ENCODE data around the gene KRT80.

The KRT80 gene

GRCh38 chr12:52228931-52229330, 37.1 kb upstream of the KRT80 start:
- DNase-seq (ENCODE audit: low read depth in 2 of 2): no peak

DNA sequence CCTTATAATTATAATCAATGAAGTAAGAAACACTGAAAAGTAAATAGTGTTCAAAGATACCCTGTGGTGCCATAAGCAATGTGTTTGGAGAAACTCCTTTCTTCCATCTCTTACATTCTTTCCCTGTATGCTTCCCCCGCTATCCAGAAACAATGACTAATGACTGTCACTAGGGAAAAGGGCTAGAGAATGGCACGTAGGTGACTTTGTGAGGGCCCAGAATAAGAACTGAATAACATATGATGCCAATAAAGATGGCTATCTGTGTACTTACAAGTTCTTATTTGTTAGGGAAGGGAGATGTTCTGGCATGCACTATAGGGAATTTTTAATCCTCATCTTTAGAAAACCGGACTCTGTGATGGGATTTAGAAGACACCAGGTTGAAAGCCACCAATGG, 36.6 kb upstream of the KRT80 start:
- DNase-seq (ENCODE audit: low read depth in 2 of 2): no peak

DNA sequence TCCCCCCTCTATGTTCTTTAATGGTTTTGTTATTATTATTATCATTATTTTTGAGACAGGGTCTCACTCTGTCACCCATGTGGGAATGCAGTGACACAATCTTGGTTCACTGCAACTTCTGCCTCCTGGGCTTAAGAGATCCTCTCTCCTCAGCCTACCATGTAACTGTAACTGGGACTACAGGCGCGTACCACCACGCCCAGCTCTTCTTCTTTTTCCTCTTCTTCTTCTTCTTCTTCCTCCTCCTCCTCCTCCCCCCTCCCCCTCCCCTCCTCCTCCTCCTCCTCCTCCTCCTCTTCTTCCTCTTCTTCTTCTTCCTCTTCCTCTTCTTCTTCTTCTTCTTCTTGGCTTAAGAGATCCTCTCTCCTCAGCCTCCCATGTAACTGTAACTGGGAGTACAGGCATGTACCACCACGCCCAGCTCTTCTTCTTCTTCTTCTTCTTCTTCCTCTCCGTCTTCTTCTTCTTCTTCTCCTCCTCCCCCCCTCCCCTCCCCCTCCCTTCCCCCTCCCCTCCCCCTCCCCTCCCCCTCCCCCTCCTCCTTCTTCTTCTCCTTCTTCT, 35.9 kb upstream of the KRT80 start:
- DNase-seq (ENCODE audit: low read depth in 2 of 2): no peak

DNA sequence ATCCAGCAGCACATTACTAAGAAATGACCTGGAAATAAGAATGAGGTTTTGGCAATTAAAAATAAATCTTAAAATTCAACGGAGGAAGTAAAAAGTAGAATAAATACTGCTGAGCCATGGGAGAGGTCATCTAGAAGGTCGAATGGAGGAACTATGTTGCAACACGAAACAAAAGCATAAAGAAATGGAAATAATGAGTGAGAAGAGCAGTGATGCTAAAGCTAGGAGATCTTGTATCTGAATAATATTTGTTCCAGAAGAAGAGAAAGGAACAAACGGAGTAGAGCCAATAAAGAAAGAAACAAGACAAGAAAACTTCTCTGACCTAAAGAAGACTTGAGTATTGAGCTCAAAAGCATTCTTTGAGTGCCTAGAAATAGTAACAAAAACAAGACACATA, 34.6 kb upstream of the KRT80 start:
- DNase-seq (ENCODE audit: low read depth in 2 of 2): no peak

GRCh38 chr12:52225752-52226151, 33.9 kb upstream of the KRT80 start:
- no peak for DNase-seq (ENCODE audit: low read depth in 2 of 2)

DNA sequence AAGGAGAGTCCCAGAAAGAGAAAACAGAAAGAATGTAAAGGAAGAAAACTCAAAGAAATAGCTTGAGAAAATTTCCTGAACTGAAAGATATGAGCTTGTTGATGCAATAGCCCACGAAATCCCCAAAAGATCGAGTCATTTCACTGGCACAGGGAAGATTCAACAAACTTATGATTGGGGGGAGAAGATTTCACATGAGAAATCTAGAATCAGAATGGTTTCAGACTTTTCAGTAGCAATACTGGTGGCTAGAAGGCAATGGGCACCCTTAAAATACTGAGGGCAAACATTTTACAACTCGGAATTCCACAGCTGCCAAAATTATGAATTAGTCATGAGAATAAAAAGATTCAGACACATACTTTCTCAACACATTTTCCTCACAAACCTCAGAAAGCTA, 32.3 kb upstream of the KRT80 start:
- no peak for DNase-seq (ENCODE audit: low read depth in 2 of 2)

- no peak for DNase-seq (ENCODE audit: low read depth in 2 of 2)
These were observed 31.7 kb upstream of the KRT80 start for GRCh38 chr12:52223406-52224039.

- DNase-seq (ENCODE audit: low read depth in 2 of 2): no peak
These were observed 30.9 kb upstream of the KRT80 start for GRCh38 chr12:52222692-52223091.

GRCh38 chr12:52221912-52222457, 30.2 kb upstream of the KRT80 start:
- DNase-seq (ENCODE audit: low read depth in 2 of 2): peak in 1 of 2 donors; percentile 43

DNA sequence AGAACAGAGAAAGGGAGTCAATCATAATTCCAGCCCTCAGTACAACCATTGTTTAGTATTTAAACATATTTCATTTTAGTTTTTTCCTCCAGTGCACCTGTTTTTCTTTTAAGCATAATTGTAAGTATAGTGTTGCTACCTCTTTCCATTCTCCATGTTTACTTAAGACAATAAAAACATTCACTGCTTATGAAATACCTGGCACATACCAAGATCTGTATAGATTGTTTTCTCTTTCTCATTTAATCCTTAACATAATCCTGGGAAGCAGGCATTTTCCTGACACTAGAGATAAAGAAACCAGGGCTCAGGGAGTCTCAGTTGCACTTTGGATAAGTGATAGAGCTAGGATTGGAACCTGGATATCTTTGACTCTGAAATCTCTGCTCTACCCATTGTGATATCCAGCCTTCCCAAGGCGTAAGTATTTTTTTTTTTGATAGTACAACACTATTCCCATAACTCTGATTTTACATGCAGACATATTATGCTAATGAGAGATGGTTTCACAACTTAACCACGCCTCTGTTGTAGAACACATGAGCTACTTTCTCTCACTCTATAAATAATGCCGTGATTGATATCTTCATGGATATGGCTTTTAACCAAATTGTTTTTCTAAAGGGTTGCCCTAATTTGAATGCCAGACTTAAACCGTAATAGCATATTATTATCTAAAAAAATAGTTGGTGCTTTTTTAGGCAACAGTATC, 29.4 kb upstream of the KRT80 start:
- no peak for DNase-seq (ENCODE audit: low read depth in 2 of 2)

DNA sequence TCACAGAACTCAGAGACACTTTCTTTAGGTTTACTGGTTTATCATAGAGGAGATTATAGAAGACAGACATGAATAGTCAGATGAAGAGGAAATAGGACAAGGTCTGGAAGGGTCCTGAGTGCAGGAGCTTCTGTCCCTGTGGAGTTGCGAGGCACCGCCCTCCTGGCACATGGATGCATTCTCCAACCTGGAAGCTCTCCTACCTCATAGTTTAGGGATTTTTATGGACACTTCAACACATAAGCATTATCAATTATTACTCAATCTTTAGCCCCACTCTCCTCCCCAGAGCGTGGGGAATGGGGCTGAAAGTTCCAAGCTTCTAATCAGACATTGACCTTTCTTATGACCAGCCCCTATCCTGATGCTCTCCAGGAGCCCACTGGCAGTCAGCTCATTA, 28.7 kb upstream of the KRT80 start:
- no peak for DNase-seq (ENCODE audit: low read depth in 2 of 2)

- DNase-seq (ENCODE audit: low read depth in 2 of 2): no peak
These were observed 26.2 kb upstream of the KRT80 start for GRCh38 chr12:52218001-52218400.

- no peak for DNase-seq (ENCODE audit: low read depth in 2 of 2)
These were observed 25.4 kb upstream of the KRT80 start for GRCh38 chr12:52217223-52217622.

GRCh38 chr12:52216807-52217206, 25.0 kb upstream of the KRT80 start:
- DNase-seq (ENCODE audit: low read depth in 2 of 2): no peak

DNA sequence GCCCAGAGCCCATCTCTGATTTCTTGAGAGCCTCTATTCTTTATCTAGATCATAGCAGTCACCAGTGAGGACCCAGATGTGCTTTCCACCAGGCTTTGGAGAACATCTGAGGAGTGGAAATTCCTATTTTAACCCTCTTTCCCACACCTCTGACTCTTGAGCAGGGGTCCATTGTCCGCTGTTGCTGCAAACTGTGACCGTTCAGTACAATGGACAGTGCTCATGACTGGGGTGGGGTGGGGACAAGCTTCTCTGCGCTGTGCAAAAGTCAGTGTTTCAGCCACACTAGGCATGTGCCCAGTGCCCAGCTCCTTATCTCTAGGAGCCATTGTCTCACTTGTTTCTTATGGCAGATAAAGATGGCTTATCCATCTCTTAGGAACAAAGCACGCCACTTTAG, 24.3 kb upstream of the KRT80 start:
- DNase-seq (ENCODE audit: low read depth in 2 of 2): no peak

DNA sequence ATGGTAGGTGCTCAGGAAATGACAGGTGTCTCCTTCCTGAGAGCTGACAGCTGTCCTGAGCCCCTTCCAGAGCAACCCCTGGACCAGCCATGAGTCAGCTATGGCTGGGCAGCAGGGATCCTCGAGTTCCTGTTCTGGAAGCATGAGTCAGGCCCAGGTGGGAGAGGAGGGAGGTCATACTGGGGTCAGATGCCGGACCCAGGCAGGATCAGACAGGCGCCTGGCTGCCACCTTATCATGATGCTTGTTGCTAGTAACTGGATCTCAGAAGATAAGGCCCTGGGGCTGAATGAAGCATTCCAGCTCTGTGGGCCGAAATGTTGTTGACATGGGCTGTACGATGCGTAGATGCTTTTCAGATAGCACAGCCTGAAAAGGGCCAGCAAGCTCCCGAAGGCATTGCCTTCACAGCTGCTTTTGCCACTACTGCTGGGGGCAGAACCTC, 23.8 kb upstream of the KRT80 start:
- no peak for DNase-seq (ENCODE audit: low read depth in 2 of 2)

GRCh38 chr12:52214421-52214802, 22.6 kb upstream of the KRT80 start:
- no peak for DNase-seq (ENCODE audit: low read depth in 2 of 2)

- peak; percentile 5 to 26 for DNase-seq (ENCODE audit: low read depth in 2 of 2)
These were observed 22.0 kb upstream of the KRT80 start for GRCh38 chr12:52213564-52214420.

- no peak for DNase-seq (ENCODE audit: low read depth in 2 of 2)
These were observed 21.1 kb upstream of the KRT80 start for GRCh38 chr12:52212701-52213563.

GRCh38 chr12:52211716-52212585, 20.1 kb upstream of the KRT80 start:
- no peak for DNase-seq (ENCODE audit: low read depth in 2 of 2)
